ENCODE measurements around the gene MIS12. TPM values are rescaled to one million over a fixed set of nuclear protein-coding genes. Genes with fewer than 3 reads are reported as not detected.
A peak's percentile ranks its signal among the peaks of the same experiment; 100 is the strongest.

The MIS12 gene
- total and polyA plus RNA-seq, 2 of the 13 experiments (the other 11 are each of a cell fraction or from before 2014, with no cell fraction given): 13.4 to 28.0 TPM

DNA sequence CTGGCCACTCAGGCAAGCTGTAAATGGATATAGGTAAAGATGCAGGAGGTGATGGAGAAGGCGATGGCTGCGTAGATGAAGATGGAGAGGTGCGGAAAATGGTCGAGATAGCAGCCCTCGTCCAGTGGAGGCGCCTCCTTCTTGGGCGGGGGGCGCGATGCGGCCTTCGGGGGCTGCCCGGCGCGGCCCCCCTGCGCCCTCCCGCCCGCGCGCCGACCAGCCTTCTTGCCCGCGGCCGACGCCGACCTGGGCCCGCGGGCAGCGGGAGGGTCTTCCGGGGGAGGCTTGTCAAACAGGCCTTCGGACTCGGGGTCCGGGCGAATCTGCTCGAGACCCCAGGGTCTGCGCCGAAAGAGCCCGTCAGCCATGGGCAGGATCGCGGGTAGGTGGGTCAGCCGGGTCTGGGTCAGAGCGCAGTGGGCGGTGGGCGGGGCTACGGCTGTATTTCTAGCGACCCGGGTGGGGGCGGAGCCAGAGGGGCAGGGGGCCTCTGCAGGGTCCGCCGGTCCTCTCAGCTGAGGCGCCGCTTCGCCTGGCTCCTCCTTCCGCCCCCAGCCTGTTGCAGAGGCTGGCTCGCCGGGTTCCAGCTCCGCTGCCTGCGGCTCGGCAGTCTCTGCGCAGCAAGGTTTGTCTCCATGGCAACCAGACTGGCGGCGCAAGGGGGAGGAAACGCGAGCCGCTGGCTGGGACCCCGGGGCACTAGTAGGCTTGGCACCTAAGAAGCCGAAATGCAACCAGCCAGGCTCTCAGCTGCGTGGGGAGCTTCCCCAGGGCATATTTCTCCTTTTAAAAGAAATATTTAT is 14.4 kb downstream of the MIS12 start (continued):
- TF ChIP-seq CENPT (CRISPR knock-in tag; IDR thresholded peaks at IDR 0.05; ENCODE audit: low read depth) (no peak), ATF7-NPFF (CRISPR knock-in tag; IDR thresholded peaks at IDR 0.05; ENCODE audit: low read depth) (peak; percentile 49; the same call in 1 of the 2 replicates), ZNF841 (CRISPR knock-in tag; IDR thresholded peaks at IDR 0.05; ENCODE audit: borderline replicate concordance) (no peak), CENPX (CRISPR knock-in tag; IDR thresholded peaks at IDR 0.05) (no peak), ZNF782 (CRISPR knock-in tag; IDR thresholded peaks at IDR 0.05; ENCODE audit: borderline replicate concordance) (no peak), SNAPC2 (CRISPR knock-in tag; IDR thresholded peaks at IDR 0.05) (peak; percentile 34; the same call in 1 of the 2 replicates), ZNF557 (CRISPR knock-in tag; IDR thresholded peaks at IDR 0.05) (no peak), KDM5B (CRISPR knock-in tag; IDR thresholded peaks at IDR 0.05; ENCODE audit: borderline replicate concordance) (peak; percentile 70; the same call in 1 of the 2 replicates), ZNF430 (CRISPR knock-in tag; IDR thresholded peaks at IDR 0.05) (peak; percentile 83; the same call in 1 of the 2 replicates), ZNF749 (CRISPR knock-in tag; IDR thresholded peaks at IDR 0.05; ENCODE audit: borderline replicate concordance) (no peak), WIZ (CRISPR knock-in tag; IDR thresholded peaks at IDR 0.05) (no peak), ZNF772 (CRISPR knock-in tag; IDR thresholded peaks at IDR 0.05) (no peak), ZNF563 (CRISPR knock-in tag; IDR thresholded peaks at IDR 0.05) (peak; percentile 83; the same call in 1 of the 2 replicates)
- TF ChIP-seq, protein P1, sequence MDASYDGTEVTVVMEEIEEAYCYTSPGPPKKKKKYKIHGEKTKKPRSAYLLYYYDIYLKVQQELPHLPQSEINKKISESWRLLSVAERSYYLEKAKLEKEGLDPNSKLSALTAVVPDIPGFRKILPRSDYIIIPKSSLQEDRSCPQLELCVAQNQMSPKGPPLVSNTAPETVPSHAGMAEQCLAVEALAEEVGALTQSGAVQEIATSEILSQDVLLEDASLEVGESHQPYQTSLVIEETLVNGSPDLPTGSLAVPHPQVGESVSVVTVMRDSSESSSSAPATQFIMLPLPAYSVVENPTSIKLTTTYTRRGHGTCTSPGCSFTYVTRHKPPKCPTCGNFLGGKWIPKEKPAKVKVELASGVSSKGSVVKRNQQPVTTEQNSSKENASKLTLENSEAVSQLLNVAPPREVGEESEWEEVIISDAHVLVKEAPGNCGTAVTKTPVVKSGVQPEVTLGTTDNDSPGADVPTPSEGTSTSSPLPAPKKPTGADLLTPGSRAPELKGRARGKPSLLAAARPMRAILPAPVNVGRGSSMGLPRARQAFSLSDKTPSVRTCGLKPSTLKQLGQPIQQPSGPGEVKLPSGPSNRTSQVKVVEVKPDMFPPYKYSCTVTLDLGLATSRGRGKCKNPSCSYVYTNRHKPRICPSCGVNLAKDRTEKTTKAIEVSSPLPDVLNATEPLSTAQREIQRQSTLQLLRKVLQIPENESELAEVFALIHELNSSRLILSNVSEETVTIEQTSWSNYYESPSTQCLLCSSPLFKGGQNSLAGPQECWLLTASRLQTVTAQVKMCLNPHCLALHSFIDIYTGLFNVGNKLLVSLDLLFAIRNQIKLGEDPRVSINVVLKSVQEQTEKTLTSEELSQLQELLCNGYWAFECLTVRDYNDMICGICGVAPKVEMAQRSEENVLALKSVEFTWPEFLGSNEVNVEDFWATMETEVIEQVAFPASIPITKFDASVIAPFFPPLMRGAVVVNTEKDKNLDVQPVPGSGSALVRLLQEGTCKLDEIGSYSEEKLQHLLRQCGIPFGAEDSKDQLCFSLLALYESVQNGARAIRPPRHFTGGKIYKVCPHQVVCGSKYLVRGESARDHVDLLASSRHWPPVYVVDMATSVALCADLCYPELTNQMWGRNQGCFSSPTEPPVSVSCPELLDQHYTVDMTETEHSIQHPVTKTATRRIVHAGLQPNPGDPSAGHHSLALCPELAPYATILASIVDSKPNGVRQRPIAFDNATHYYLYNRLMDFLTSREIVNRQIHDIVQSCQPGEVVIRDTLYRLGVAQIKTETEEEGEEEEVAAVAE (CRISPR knock-in tag; IDR thresholded peaks at IDR 0.05; ENCODE audit: borderline replicate concordance): no peak
- TF ChIP-seq, protein P2, sequence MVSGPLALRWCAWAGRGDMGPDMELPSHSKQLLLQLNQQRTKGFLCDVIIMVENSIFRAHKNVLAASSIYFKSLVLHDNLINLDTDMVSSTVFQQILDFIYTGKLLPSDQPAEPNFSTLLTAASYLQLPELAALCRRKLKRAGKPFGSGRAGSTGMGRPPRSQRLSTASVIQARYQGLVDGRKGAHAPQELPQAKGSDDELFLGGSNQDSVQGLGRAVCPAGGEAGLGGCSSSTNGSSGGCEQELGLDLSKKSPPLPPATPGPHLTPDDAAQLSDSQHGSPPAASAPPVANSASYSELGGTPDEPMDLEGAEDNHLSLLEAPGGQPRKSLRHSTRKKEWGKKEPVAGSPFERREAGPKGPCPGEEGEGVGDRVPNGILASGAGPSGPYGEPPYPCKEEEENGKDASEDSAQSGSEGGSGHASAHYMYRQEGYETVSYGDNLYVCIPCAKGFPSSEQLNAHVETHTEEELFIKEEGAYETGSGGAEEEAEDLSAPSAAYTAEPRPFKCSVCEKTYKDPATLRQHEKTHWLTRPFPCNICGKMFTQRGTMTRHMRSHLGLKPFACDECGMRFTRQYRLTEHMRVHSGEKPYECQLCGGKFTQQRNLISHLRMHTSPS (CRISPR knock-in tag; IDR thresholded peaks at IDR 0.05; ENCODE audit: low read depth): no peak
- TF ChIP-seq, protein P3, sequence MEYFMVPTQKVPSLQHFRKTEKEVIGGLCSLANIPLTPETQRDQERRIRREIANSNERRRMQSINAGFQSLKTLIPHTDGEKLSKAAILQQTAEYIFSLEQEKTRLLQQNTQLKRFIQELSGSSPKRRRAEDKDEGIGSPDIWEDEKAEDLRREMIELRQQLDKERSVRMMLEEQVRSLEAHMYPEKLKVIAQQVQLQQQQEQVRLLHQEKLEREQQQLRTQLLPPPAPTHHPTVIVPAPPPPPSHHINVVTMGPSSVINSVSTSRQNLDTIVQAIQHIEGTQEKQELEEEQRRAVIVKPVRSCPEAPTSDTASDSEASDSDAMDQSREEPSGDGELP (IDR thresholded peaks at IDR 0.05; ENCODE audit: borderline replicate concordance, low read depth): peak; percentile 92
- TF ChIP-seq, protein P4, sequence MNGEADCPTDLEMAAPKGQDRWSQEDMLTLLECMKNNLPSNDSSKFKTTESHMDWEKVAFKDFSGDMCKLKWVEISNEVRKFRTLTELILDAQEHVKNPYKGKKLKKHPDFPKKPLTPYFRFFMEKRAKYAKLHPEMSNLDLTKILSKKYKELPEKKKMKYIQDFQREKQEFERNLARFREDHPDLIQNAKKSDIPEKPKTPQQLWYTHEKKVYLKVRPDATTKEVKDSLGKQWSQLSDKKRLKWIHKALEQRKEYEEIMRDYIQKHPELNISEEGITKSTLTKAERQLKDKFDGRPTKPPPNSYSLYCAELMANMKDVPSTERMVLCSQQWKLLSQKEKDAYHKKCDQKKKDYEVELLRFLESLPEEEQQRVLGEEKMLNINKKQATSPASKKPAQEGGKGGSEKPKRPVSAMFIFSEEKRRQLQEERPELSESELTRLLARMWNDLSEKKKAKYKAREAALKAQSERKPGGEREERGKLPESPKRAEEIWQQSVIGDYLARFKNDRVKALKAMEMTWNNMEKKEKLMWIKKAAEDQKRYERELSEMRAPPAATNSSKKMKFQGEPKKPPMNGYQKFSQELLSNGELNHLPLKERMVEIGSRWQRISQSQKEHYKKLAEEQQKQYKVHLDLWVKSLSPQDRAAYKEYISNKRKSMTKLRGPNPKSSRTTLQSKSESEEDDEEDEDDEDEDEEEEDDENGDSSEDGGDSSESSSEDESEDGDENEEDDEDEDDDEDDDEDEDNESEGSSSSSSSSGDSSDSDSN (CRISPR knock-in tag; IDR thresholded peaks at IDR 0.05): peak; percentile 49

Measured in HepG2 (cell line).